Medulla oblongata (tissue), 1 donor: ENCODE results near the gene AK4.
A peak's percentile ranks its signal among the peaks of the same experiment; 100 is the strongest.
"Not testable (repeated sequence)": the region's sequence is repeated elsewhere in the genome, so short reads cannot be mapped to it uniquely, and the experiment has no call there.

ENCODE experiments used
- DNase-seq: peaks from one replicate; pipeline ENCODE4 v3.0.0-alpha.2; 2015; ENCODE audit errors: extremely low spot score

AK4 gene

GRCh38 chr1:65148178-65148547 is at the start of gene AK4:
Gene AK4, plus strand, starts transcription at chr1:65148203. Its CDS starts 205 bp downstream, at chr1:65148408.
- DNase-seq, result not testable (repeated sequence)

GRCh38 chr1:65103807-65104206 is 44.2 kb upstream of the AK4 start:
- no peak for DNase-seq

GRCh38 chr1:65104854-65105534 is 43.0 kb upstream of the AK4 start:
- no peak for DNase-seq

- DNase-seq, result no peak
Measured at GRCh38 chr1:65105596-65105995, 42.4 kb upstream of the AK4 start.

- no peak for DNase-seq
Measured at GRCh38 chr1:65108025-65108642, 39.9 kb upstream of the AK4 start.

- no peak for DNase-seq
Measured at GRCh38 chr1:65109487-65109886, 38.5 kb upstream of the AK4 start.

- no peak for DNase-seq
Measured at GRCh38 chr1:65112811-65113210, 35.2 kb upstream of the AK4 start.

GRCh38 chr1:65113298-65113697 is 34.7 kb upstream of the AK4 start:
- no peak for DNase-seq

- peak; percentile 48 for DNase-seq
Measured at GRCh38 chr1:65114322-65114721, 33.7 kb upstream of the AK4 start.

GRCh38 chr1:65119951-65120350 is 28.1 kb upstream of the AK4 start:
- DNase-seq, result no peak

- DNase-seq, result not testable (repeated sequence)
Measured at GRCh38 chr1:65129104-65129503, 18.9 kb upstream of the AK4 start.

GRCh38 chr1:65138524-65138923 is 9.5 kb upstream of the AK4 start:
- DNase-seq, result no peak

GRCh38 chr1:65139793-65140192 is 8.2 kb upstream of the AK4 start:
- not testable (repeated sequence) for DNase-seq

GRCh38 chr1:65141394-65141793 is 6.6 kb upstream of the AK4 start:
- DNase-seq, result no peak

- DNase-seq, result no peak
Measured at GRCh38 chr1:65141918-65142317, 6.1 kb upstream of the AK4 start.

GRCh38 chr1:65143112-65143658 is 4.8 kb upstream of the AK4 start:
- not testable (repeated sequence) for DNase-seq

- DNase-seq, result no peak
Measured at GRCh38 chr1:65146908-65147423, 1.0 kb upstream of the AK4 start.

- DNase-seq, result no peak
Measured at GRCh38 chr1:65147424-65148177, 402 bp upstream of the AK4 start.

- no peak for DNase-seq
Measured at GRCh38 chr1:65148548-65149350, 746 bp downstream of the AK4 start.

- DNase-seq, result no peak
Measured at GRCh38 chr1:65149351-65150107, 1.5 kb downstream of the AK4 start.

- no peak for DNase-seq
Measured at GRCh38 chr1:65150108-65150463, 2.1 kb downstream of the AK4 start.
